Neutrophil (primary cell): Measurements from ENCODE around the gene PTPRD.

Experiments used
- H3K27ac ChIP-seq: fragments of 200-600 bp; sonication (generic); 2 replicates; pipeline ENCODE4 v1.5.1; 2016; ENCODE audit warnings: mild to moderate bottlenecking, moderate library complexity
- H3K27me3 ChIP-seq: fragments of 200-600 bp; sonication (generic); 2 replicates; pipeline ENCODE4 v1.6.0; 2016; ENCODE audit warnings: mild to moderate bottlenecking
- H3K36me3 ChIP-seq: fragments of 200-600 bp; sonication (generic); 2 replicates; pipeline ENCODE4 v1.5.1; 2017
- H3K4me1 ChIP-seq, 2 experiments: fragments of 200-600 bp in 1 of 2; sonication (generic) in 1 of 2; 1 replicate in 1 of 2; 2 replicates in 1 of 2; pipeline versions ENCODE4 v1.5.1 to v1.6.1; 2013 to 2016; ENCODE audit warnings: low read depth in 1 of 2, low read length in 1 of 2, mild to moderate bottlenecking in 1 of 2, moderate library complexity in 1 of 2; ENCODE audit not compliant: control insufficient read depth in 1 of 2, insufficient read depth in 1 of 2
- H3K4me3 ChIP-seq, 2 experiments: fragments of 200-600 bp in 1 of 2; sonication (generic) in 1 of 2; 1 replicate in 1 of 2; 2 replicates in 1 of 2; pipeline ENCODE4 v1.5.1; 2013 to 2016; ENCODE audit warnings: low read depth in 1 of 2, low read length in 1 of 2, mild to moderate bottlenecking in 1 of 2, moderate library complexity in 1 of 2
- H3K9me3 ChIP-seq: fragments of 200-600 bp; sonication (generic); 2 replicates; pipeline ENCODE4 v1.5.1; 2016
- TF ChIP-seq, protein P1 (sequence below): fragments of 200-600 bp; sonication (generic); IDR thresholded peaks from 2 replicates; pipeline ENCODE4 v1.5.1; 2016; ENCODE audit warnings: antibody characterized with exemption

The PTPRD gene

DNA sequence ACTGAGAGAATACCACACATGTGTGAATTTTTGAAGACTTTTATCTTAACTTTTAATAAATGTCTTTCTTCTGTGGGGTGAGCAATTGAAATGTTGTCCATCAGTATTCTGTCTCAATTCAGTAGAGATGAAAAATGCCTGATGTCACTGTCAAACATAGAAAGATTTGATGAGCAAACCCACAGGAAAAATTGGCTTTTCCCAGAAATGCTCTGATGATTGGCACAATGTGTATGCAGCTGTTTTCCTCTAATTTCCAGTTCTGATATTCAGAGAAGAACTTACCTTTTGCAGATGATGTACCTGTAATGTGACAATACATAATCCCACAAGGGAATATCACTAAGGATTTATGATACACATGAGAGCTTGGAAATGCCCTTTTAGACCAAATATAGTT lies 340.0 kb downstream of the PTPRD start:
- Histone ChIP-seq H3K36me3 (no peaks in the 10 kb centered on the region), H3K27me3 (no peaks in the 10 kb centered on the region)
- TF ChIP-seq, protein P1, sequence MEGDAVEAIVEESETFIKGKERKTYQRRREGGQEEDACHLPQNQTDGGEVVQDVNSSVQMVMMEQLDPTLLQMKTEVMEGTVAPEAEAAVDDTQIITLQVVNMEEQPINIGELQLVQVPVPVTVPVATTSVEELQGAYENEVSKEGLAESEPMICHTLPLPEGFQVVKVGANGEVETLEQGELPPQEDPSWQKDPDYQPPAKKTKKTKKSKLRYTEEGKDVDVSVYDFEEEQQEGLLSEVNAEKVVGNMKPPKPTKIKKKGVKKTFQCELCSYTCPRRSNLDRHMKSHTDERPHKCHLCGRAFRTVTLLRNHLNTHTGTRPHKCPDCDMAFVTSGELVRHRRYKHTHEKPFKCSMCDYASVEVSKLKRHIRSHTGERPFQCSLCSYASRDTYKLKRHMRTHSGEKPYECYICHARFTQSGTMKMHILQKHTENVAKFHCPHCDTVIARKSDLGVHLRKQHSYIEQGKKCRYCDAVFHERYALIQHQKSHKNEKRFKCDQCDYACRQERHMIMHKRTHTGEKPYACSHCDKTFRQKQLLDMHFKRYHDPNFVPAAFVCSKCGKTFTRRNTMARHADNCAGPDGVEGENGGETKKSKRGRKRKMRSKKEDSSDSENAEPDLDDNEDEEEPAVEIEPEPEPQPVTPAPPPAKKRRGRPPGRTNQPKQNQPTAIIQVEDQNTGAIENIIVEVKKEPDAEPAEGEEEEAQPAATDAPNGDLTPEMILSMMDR: no peak

GRCh38 chr9:10268531-10269485 lies 344.0 kb downstream of the PTPRD start:
- H3K36me3 ChIP-seq: no peaks in the 10 kb centered on the region
- no peaks in the 10 kb centered on the region for H3K27me3 ChIP-seq
- H3K4me1 ChIP-seq: no peaks in the 10 kb centered on the region
- no peak overlapping the region for H3K27ac ChIP-seq
- no peak overlapping the region for H3K4me3 ChIP-seq
- TF ChIP-seq, protein P1: no peak
- H3K9me3 ChIP-seq: no peaks in the 10 kb centered on the region

More for the DNA sequence above, 340.0 kb downstream of the PTPRD start:
- H3K4me3 ChIP-seq: no peak overlapping the region
- H3K4me1 ChIP-seq: no peaks in the 10 kb centered on the region
- no peaks in the 10 kb centered on the region for H3K9me3 ChIP-seq
- H3K27ac ChIP-seq: no peak overlapping the region

DNA sequence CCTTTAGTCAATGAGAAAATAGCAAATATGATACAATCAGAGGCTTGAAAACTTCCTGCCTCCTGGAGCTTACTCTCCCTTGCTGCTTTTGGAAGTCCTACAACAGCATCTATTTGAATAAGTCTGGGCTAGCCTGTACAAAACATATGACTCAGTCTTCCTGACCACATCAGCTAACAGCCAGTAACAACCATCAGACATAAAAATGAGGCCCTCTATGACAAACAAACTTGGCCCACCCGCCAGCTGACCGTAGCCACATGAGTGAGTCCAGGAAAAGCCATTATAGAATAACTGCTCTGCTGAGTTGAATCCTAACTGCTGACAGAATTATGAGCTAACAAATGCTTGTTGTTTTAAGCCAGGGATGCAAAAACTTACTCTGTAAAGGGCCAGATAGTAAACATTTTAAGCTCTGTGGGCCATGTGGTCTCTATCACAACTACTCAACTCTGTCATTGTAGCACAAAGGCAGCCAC lies 347.6 kb downstream of the PTPRD start:
- H3K27me3 ChIP-seq: no peaks in the 10 kb centered on the region
- no peaks in the 10 kb centered on the region for H3K4me1 ChIP-seq
- no peaks in the 10 kb centered on the region for H3K36me3 ChIP-seq
- TF ChIP-seq, protein P1: no peak
- no peak overlapping the region for H3K4me3 ChIP-seq
- H3K9me3 ChIP-seq: no peaks in the 10 kb centered on the region
- H3K27ac ChIP-seq: no peak overlapping the region

DNA sequence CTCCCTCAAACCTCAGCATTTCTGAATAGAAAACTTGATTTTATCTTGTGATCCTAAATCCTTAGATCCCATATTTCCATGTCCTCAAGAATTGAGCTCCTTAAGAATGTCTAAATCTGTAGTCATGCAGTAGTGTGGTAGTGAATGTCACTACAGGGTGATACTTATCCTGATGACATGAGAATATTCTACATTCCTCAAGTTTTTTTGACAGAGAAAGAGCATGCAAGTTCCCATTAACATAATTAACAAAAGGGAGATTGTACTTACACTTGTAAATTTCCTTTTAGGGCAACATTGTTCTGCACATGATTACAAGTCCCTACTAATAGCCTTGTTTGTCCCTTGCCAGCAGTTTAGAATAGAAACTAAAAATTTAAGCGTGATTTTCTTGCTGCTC lies 352.3 kb downstream of the PTPRD start:
- Histone ChIP-seq H3K36me3 (no peaks in the 10 kb centered on the region), H3K27ac (no peak overlapping the region), H3K4me3 (no peak overlapping the region), H3K9me3 (no peaks in the 10 kb centered on the region), H3K4me1 (no peaks in the 10 kb centered on the region), H3K27me3 (no peaks in the 10 kb centered on the region)
- TF ChIP-seq, protein P1: no peak

DNA sequence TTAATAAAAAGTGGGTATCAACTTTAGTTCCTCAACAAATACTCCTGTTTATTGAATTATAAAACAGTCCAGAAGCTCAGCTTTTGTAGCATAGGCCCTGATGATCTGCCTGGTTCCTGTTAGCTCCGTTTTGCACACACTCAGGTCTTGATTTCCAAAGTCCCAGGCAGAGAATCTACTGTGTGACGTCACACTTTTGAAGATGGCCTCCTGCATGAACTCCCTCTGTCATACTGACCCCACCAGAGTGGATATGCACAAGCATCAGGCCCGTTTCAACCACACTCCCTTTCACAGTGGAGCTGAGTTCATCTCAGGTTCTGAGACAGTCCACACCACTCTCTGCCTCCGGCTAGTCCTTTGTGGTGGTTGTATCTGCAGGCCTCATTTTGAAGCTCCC lies 353.1 kb downstream of the PTPRD start:
- no peaks in the 10 kb centered on the region for H3K9me3 ChIP-seq
- H3K4me1 ChIP-seq: no peaks in the 10 kb centered on the region
- no peaks in the 10 kb centered on the region for H3K27me3 ChIP-seq
- H3K4me3 ChIP-seq: no peak overlapping the region
- H3K36me3 ChIP-seq: no peaks in the 10 kb centered on the region
- TF ChIP-seq, protein P1: no peak
- H3K27ac ChIP-seq: no peak overlapping the region
